Right lobe of liver (tissue), 6 donors: ENCODE data around the gene SPEF2. TPM values are rescaled to one million over a fixed set of nuclear protein-coding genes. Genes with fewer than 3 reads are reported as not detected.

ENCODE experiments used
- ATAC-seq, 4 donors: fragments of 200-7000 bp; cut with Tn5 transposase; one replicate each; pipeline ENCODE4 v1.9.1; 2020; ENCODE audit warnings: mild to moderate bottlenecking in 4 of 4, moderate library complexity in 4 of 4
- DNase-seq, 3 donors: peaks; one replicate each; pipeline ENCODE4 v3.0.0-alpha.2; 2020
- H3K27ac ChIP-seq, 3 donors: fragments of 200-600 bp; one replicate each; pipeline ENCODE4 v1.8.0; 2022
- H3K27me3 ChIP-seq, 2 donors: fragments of 200-600 bp; one replicate each; pipeline ENCODE4 v1.8.0; 2022
- H3K36me3 ChIP-seq, 4 donors: fragments of 200-600 bp; sonication (generic) in 1 of 4; one replicate each; pipeline versions ENCODE4 v1.5.1 to v1.8.0; 2017 to 2022; ENCODE audit warnings: control low read depth in 1 of 4
- H3K4me1 ChIP-seq, 4 donors: fragments of 200-600 bp; sonication (generic) in 1 of 4; one replicate each; pipeline versions ENCODE4 v1.5.1 to v1.8.0; 2017 to 2022; ENCODE audit warnings: control low read depth in 1 of 4
- H3K4me3 ChIP-seq, 3 donors: fragments of 200-600 bp; one replicate each; pipeline ENCODE4 v1.8.0; 2022
- H3K9me3 ChIP-seq, 4 donors: fragments of 200-600 bp; sonication (generic) in 1 of 4; one replicate each; pipeline versions ENCODE4 v1.5.1 to v1.8.0; 2017 to 2022; ENCODE audit warnings: control low read depth in 1 of 4
- CTCF ChIP-seq, 4 donors: fragments of 200-600 bp in 3 of 4; fragments of 450-650 bp in 1 of 4; IDR thresholded peaks; one replicate each; pipeline versions ENCODE4 v1.5.1 to v1.8.0; 2016 to 2022; ENCODE audit warnings: antibody characterized with exemption in 4 of 4, mild to moderate bottlenecking in 2 of 4
- POLR2A ChIP-seq: fragments of 450-650 bp; IDR thresholded peaks from one replicate; pipeline ENCODE4 v1.6.1; 2017; ENCODE audit warnings: antibody characterized with exemption, mild to moderate bottlenecking
- WGBS: methylation state at CpG from one replicate; pipeline ENCODE4 v1.1.6; 2018; ENCODE audit warnings: low coverage, low lambda C conversion rate; ENCODE audit not compliant: insufficient coverage; ENCODE audit errors: missing lambda C conversion rate; 5-methylcytosine and 5-hydroxymethylcytosine counted together
- intact Hi-C, 2 donors: fragments of 100-400 bp; cut with DNase I; formaldehyde crosslinking; loops; one replicate each; pipeline versions ENCODE4 v1.11.2 to v1.14.1; 2022
- total RNA-seq, 6 experiments: library from RNA; depleted of rRNA in 2 of 6; stranded (reverse); fragments of >200 nt in 2 of 6; fragmentation: NEBNext Ultra II Directional in 3 of 6; extraction: Animal tissue kit (Norgen Biotek cat#: 25700) in 3 of 6; gene quantifications; one replicate each; pipeline versions ENCODE4 v1.1.0 to v1.2.4, GENCODE V29; 2016 to 2023
- donor health status: DM: no; HTN: yes; CAD: no.
- donor health status: DM: no; HTN: no; CAD: no.
- donor health status: DM: no; HTN: no; CAD: no.
- donor health status: DM: no; HTN: yes; CAD: no.
- donor health status: DM: no; HTN: yes; CAD: no.

Gene SPEF2
- total RNA-seq, 6 experiments from 2014 or later, result 0.74 to 3.3 (median 2.0) TPM

GRCh38 chr5:35790457-35790822 is 172.8 kb downstream of the SPEF2 start:
- TF ChIP-seq CTCF (IDR thresholded peaks at IDR 0.05) (no peak), POLR2A (no peak)
- 93% methylated on average over 1 of the region's 1 CpG for WGBS
- ATAC-seq (no peak), DNase-seq (no peak)
- Histone ChIP-seq H3K9me3 (no peaks in the 10 kb centered on the region), H3K4me3 (no peak overlapping the region), H3K27ac (no peak overlapping the region), H3K27me3 (no peaks in the 10 kb centered on the region), H3K36me3 (no peaks in the 10 kb centered on the region), H3K4me1 (no peaks in the 10 kb centered on the region)
- intact Hi-C loops, result no loop called here

GRCh38 chr5:35794328-35794619 is 176.6 kb downstream of the SPEF2 start:
- Histone ChIP-seq H3K27me3 (no peaks in the 10 kb centered on the region), H3K4me1 (no peaks in the 10 kb centered on the region), H3K9me3 (no peaks in the 10 kb centered on the region), H3K4me3 (no peak overlapping the region), H3K36me3 (no peaks in the 10 kb centered on the region), H3K27ac (no peak overlapping the region)
- DNase-seq, result no peak
- no peak for TF ChIP-seq POLR2A
- intact Hi-C loops, result no loop called here
- ATAC-seq, result no peak

- intact Hi-C loops, result no loop called here
- no peak overlapping the region for H3K27ac ChIP-seq
- no peaks in the 10 kb centered on the region for H3K4me1 ChIP-seq
- TF ChIP-seq POLR2A, result no peak
- TF ChIP-seq CTCF (IDR thresholded peaks at IDR 0.05), result no peak
- H3K9me3 ChIP-seq, result no peaks in the 10 kb centered on the region
- 73% methylated on average over 8 of the region's 8 CpGs for WGBS
- no peak overlapping the region for H3K4me3 ChIP-seq
- ATAC-seq, result no peak
- H3K36me3 ChIP-seq, result no peaks in the 10 kb centered on the region
- no peak for DNase-seq
- H3K27me3 ChIP-seq, result no peaks in the 10 kb centered on the region
Measured at GRCh38 chr5:35794684-35795375, 177.2 kb downstream of the SPEF2 start.

GRCh38 chr5:35799181-35799580 is 181.5 kb downstream of the SPEF2 start:
- intact Hi-C loops, result no loop called here
- H3K27ac ChIP-seq, result no peak overlapping the region

GRCh38 chr5:35799753-35800152 is 182.1 kb downstream of the SPEF2 start:
- intact Hi-C loops, result no loop called here
- WGBS, result 100% methylated on average over 1 of the region's 1 CpG

More at GRCh38 chr5:35799181-35799580, 181.5 kb downstream of the SPEF2 start:
- H3K36me3 ChIP-seq, result no peaks in the 10 kb centered on the region
- DNase-seq (no peak), ATAC-seq (no peak)
- no peaks in the 10 kb centered on the region for H3K27me3 ChIP-seq
- H3K4me1 ChIP-seq, result no peaks in the 10 kb centered on the region
- H3K9me3 ChIP-seq, result no peaks in the 10 kb centered on the region
- TF ChIP-seq POLR2A (no peak), CTCF (IDR thresholded peaks at IDR 0.05) (no peak)
- no peak overlapping the region for H3K4me3 ChIP-seq

More at GRCh38 chr5:35799753-35800152, 182.1 kb downstream of the SPEF2 start:
- Histone ChIP-seq H3K27ac (no peak overlapping the region), H3K4me1 (no peaks in the 10 kb centered on the region), H3K4me3 (no peak overlapping the region), H3K27me3 (no peaks in the 10 kb centered on the region), H3K36me3 (no peaks in the 10 kb centered on the region), H3K9me3 (no peaks in the 10 kb centered on the region)
- TF ChIP-seq POLR2A, result no peak
- no peak for TF ChIP-seq CTCF (IDR thresholded peaks at IDR 0.05)
- no peak for DNase-seq
- ATAC-seq, result no peak
